IPS-NIHi7 (cell line): Measurements from ENCODE around the gene SLCO4A1.
A peak's percentile ranks its signal among the peaks of the same experiment; 100 is the strongest.

Experiments used
- DNase-seq: peaks from one replicate; pipeline ENCODE4 v3.0.0; 2012; ENCODE audit warnings: mixed read lengths; ENCODE audit errors: extremely low spot score

SLCO4A1 gene

GRCh38 chr20:62652041-62652893 is 10.0 kb downstream of the SLCO4A1 start:
- DNase-seq: peak; percentile 81

DNA sequence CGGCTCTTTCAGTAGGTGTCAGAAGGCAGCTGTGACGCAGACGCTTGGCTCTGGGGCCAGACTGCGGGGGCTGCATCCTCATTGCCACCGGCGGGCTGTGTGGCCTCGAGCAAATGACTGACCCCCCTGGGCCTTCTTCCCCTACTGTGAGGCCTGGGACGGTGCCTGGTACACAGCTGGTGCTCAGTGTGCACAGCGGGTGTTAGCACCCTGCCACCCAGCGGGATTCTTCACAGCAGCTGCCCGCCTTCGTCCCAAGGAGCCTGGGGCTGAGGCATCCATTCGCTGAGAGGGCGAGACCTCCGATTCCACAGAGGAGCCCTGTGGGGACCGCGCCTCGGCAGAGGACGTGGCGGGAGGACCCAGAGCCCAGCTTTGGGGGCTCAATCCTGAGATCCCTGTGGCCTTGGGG is 10.6 kb downstream of the SLCO4A1 start:
- DNase-seq: no peak

DNA sequence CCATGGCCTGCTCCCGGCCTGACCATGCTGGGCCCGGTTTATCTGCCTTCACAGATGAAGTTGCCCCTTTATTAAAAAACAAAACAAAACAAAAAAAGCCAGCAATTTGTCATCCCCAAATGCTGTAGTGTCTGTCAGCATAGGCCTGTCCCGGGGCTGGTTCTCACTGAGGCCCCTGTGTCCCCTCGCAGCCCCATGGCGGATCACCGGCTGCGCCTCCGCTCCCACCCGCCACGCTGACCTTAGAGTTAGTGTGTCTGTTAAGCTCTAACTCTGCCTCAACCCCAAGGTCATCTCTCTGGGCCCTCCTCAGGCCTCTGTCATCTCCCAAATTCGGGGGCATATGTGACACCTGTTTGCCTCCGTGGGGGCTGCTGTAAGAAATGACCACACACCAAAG is 11.1 kb downstream of the SLCO4A1 start:
- no peak for DNase-seq

DNA sequence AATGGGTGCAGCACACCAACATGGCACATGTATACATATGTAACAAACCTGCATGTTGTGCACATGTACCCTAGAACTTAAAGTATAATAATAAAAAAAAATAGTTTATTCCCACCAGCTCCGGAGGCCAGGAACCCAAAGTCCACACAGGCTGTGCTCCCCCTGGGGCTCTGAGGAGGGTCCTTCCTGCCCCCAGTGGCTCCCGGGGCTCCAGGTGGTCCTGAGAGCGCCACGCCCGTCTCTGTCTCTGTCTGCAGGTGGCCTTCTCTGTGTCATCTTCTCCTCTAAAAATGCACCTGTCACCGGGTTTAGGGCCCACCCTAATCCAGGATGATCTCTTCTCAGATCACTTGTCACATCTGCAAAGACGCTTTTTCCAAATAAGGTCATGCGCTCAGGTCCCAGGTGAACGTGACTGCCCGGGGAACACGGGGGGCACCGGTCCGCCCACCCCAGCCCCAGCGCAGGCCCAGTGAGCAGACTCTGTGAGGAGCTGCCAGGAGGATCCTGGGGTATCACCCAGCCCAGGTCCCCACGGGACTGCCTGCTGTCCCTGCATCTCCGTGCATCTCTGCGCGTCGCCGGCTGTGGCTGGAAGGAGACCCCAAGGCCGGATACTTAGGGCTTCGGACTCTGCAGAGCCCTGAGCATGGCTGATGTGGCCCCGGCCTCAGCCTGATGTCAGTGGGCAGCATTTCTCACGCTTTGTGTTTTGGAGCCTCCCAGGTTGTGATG is 11.8 kb downstream of the SLCO4A1 start:
- DNase-seq: no peak

DNA sequence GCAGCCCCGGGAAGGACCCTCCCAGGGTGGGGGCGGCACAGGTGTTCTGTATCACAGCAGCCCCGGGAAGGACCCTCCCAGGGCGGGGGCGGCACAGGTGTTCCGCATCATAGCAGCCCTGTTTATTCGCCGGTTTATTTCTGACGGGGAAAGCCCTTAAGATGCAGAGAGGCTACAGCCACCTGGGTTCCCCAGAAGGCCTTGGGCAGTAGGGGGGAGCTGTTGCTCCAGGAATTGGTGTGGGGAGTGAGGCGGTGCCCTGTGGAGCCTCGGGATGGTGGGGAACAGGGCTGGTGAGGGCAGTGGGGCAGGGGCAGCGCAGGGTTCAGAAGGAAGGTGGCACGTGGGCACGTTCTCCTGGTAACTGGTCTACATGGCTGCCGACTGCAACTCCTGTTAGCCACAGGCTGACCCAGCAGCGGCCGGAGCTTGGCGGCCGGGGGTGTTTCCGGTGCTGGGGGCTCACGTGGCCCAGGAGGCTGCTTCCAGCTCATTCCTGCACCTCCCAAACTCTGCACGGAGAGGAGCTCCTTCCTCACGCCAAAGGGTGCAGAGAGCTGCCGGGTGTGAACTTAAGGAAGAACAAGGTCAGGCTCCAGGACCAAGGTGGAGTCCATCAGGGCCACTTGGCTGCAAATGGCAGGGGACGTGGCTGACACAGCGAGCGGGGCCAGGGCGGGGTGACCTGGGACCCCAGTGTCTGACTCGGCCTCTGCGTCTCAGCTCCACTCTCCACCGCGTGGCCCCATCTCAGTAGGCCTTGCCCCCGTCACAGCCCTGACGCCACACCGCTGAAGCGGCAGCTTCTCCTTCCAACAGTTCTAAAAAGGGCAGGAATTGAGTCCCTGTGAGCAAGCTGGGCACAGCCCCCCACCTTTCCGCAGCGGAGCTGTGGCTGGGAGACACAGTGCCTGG is 13.2 kb downstream of the SLCO4A1 start:
- DNase-seq: no peak

GRCh38 chr20:62656197-62656918 is 14.1 kb downstream of the SLCO4A1 start:
- DNase-seq: no peak

DNA sequence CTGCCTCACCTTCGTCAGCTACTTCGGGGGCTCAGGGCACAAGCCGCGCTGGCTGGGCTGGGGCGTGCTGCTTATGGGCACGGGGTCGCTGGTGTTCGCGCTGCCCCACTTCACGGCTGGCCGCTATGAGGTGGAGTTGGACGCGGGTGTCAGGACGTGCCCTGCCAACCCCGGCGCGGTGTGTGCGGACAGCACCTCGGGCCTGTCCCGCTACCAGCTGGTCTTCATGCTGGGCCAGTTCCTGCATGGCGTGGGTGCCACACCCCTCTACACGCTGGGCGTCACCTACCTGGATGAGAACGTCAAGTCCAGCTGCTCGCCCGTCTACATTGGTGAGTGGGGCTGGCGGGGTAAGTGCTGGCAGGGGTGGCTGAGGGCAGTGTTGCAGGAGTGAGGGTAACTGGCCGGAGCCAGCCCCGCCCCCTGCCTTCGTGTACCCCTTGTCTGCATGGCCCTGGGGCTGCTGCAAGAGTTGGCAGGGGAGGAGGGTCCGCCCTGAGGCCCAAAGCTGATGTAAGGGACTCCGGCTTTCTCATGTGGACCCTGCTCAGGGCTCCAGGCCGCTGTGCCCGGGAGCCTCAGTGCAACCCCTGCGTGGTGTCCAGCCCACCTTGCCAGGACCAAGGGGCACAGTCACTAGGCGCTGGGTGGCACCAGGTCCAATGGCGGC is 14.8 kb downstream of the SLCO4A1 start:
- no peak for DNase-seq

DNA sequence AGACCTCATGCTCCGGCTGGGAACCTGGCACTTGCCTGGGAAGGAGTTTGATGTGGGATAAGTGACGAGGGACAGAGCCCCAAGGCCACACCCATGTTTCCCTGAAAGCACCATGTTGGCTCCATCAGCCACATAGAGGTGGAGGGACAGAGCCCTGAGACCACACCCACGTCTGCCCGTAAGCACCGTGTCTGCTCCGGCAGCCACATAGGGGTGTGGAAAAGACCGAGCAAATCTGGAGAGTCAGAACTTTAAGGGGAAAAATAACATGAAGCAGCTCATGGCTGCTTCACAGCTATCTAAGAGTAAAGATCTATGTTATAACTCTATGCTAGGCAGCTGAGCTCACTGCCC is 15.3 kb downstream of the SLCO4A1 start:
- no peak for DNase-seq

GRCh38 chr20:62657956-62658355 is 15.7 kb downstream of the SLCO4A1 start:
- DNase-seq: no peak

DNA sequence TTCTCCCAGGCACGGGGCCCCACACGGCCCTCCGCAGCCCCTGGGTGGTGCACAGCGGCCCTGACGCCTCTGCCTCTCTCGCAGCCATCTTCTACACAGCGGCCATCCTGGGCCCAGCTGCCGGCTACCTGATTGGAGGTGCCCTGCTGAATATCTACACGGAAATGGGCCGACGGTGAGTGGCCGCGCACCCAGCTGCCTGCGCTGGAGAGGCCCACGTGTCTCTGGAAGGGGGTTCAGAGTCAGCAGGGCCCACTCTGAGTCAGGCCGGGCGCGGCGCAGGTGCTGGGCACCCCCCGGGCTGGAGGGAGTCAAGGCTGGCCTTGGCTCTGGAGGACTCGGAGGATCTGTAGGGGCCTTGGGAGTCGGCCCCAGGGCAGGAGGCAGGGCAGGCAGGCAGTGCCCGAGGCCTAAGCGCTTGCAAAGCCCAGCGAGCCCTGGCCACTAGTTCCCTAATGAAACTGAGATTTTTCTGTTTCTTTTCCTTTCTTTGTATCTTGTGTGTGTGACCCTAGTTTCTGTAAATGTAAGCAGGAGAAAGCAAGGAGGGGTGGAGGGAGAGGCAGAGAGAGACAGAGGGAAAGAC is 16.4 kb downstream of the SLCO4A1 start:
- DNase-seq: no peak

DNA sequence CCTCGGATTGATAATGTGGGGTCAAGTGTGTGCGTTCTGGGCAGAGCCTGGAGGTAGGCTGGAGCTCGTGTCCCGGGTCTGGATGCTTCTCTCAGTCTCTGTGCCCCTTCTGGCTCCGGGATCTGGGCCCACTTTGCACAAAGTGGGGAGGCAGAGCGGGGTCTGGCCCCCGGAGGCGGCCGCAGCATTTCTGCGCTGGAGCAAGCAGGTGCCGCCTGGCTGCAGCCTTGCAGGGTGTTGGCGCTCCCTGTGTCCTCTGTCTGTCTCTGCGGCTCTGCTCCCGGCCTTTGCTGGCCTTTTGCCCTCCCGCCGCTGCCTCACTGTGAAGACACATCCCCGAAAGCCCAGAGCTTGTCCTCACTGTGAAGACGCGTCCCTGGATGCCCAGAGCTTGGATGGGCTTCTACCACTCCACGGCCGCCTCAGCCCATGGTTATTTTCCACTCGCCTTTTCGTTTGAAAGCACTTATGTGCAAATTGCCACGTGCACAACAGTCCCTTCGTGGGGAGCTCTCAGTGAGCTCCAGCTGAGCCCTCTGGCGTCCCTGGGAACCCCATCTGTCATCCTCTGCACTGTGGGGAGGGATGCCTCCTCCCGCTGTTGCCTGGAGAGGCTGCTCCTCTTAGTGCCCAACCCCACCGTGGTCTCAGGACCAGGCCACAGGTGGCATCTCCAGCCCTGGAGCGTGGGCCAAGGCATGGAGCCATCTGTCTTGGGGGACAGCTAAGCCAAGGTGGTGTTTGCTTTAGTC is 17.4 kb downstream of the SLCO4A1 start:
- DNase-seq: no peak

GRCh38 chr20:62660240-62660615 is 17.9 kb downstream of the SLCO4A1 start:
- no peak for DNase-seq

DNA sequence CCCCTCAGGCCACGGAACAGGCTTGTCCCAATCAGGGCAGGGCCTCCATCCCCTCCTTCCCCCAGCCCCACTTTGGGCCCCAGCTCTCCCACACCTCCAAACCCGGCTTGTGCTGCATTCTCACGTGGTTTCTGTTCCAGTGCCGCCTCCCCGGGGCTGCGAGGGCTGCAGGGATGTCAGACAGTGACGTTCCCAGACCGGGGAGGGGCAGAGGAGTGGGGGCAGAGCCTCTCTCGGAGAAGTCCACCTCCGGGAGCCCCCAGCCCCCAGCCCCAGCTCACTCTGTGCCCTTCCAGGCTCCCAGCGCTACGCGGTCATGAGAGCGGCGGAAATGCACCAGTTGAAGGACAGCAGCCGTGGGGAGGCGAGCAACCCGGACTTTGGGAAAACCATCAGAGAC is 18.5 kb downstream of the SLCO4A1 start:
- DNase-seq: no peak

DNA sequence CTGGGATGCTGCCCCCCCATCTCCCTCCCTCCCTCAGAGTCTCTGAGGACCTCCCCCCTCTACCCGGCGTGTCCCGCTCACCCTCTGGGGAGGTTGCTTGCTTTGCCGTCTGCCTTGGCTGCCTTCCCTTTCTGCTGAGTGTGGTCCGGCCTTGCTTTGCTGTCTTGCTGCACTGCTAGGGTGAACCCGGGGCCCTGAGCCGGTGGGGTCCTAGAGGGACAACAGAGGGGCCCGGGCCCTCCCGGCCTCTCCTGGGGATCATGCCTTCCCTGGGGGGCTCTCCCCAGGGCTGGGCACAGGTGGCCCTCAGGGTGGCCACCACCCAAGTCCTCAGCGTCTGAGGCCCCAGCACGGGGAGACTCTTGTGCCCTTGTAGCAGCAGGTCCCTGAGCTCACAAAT is 19.3 kb downstream of the SLCO4A1 start:
- no peak for DNase-seq

GRCh38 chr20:62662422-62662821 is 20.1 kb downstream of the SLCO4A1 start:
- no peak for DNase-seq

- DNase-seq: no peak
Observed at GRCh38 chr20:62663145-62664018, 21.1 kb downstream of the SLCO4A1 start.

- no peak for DNase-seq
Observed at GRCh38 chr20:62664019-62664971, 22.0 kb downstream of the SLCO4A1 start.
